ENCODE measurements around the gene SDR39U1. TPM values are rescaled to one million over a fixed set of nuclear protein-coding genes. Genes with fewer than 3 reads are reported as not detected.

SDR39U1 gene
- total RNA-seq, 1 donor from 2014 or later: 80.0 TPM

GRCh38 chr14:24403294-24403998, 39.1 kb downstream of the SDR39U1 start:
- Mint-ChIP-seq H3K4me3 (no peak overlapping the region), H3K36me3 (ENCODE audit: low read depth) (no peaks in the 10 kb centered on the region), H3K27me3 (peaks cover 36% of the 10 kb centered on the region), H3K9me3 (no peaks in the 10 kb centered on the region), H3K4me1 (peaks cover 9% of the 10 kb centered on the region), H3K27ac (no peak overlapping the region)
- POLR2A ChIA-PET: no interaction called here
- no peak for TF ChIP-seq CTCF (IDR thresholded peaks at IDR 0.05)
- ATAC-seq (ENCODE audit: low read depth): no peak
- DNase-seq: no peak
- CTCF ChIA-PET: no interaction called here
- intact Hi-C loops (cut with micrococcal nuclease): no loop called here

GRCh38 chr14:24401810-24402702, 40.5 kb downstream of the SDR39U1 start:
- ChIA-PET POLR2A (interaction anchor here (0.7 to 1.1 kb wide), 2 partner anchors 20 to 28 kb away, joined by 3 to 8 read pairs; partner anchors contain the start of gene KHNYN), CTCF (no interaction called here)
- Mint-ChIP-seq H3K36me3 (ENCODE audit: low read depth) (no peaks in the 10 kb centered on the region), H3K4me1 (peaks cover 11% of the 10 kb centered on the region), H3K27me3 (peaks cover 36% of the 10 kb centered on the region), H3K27ac (no peak overlapping the region), H3K4me3 (no peak overlapping the region), H3K9me3 (no peaks in the 10 kb centered on the region)
- no peak for DNase-seq
- no peak for TF ChIP-seq CTCF (IDR thresholded peaks at IDR 0.05)
- intact Hi-C loops (cut with micrococcal nuclease): no loop called here
- ATAC-seq (ENCODE audit: low read depth): no peak

GRCh38 chr14:24399999-24400718, 42.4 kb downstream of the SDR39U1 start:
- TF ChIP-seq CTCF (IDR thresholded peaks at IDR 0.05): no peak
- H3K27ac Mint-ChIP-seq: no peak overlapping the region
- peaks cover 11% of the 10 kb centered on the region for H3K4me1 Mint-ChIP-seq
- ATAC-seq (ENCODE audit: low read depth) (no peak), DNase-seq (no peak)
- H3K27me3 Mint-ChIP-seq: peaks cover 32% of the 10 kb centered on the region
- ChIA-PET POLR2A (no interaction called here), CTCF (no interaction called here)
- intact Hi-C loops (cut with micrococcal nuclease): loop anchor here (5.0 kb wide), 1 partner anchor 32 kb away; no protein-coding TSS in a partner anchor
- H3K36me3 Mint-ChIP-seq (ENCODE audit: low read depth): no peaks in the 10 kb centered on the region
- H3K9me3 Mint-ChIP-seq: no peaks in the 10 kb centered on the region
- H3K4me3 Mint-ChIP-seq: no peak overlapping the region

GRCh38 chr14:24399447-24399822, 43.1 kb downstream of the SDR39U1 start:
- POLR2A ChIA-PET: interaction anchor here (1.1 kb wide), 1 partner anchor 33 kb away, joined by 3 read pairs; no protein-coding TSS in a partner anchor
- CTCF ChIA-PET: no interaction called here
- ATAC-seq (ENCODE audit: low read depth) (peak; percentile 16), DNase-seq (no peak)
- intact Hi-C loops (cut with micrococcal nuclease): loop anchor here (5.0 kb wide), 1 partner anchor 33 kb away; no protein-coding TSS in a partner anchor
- peaks cover 30% of the 10 kb centered on the region for H3K27me3 Mint-ChIP-seq
- no peak for TF ChIP-seq CTCF (IDR thresholded peaks at IDR 0.05)
- no peak overlapping the region for H3K27ac Mint-ChIP-seq
- no peaks in the 10 kb centered on the region for H3K36me3 Mint-ChIP-seq (ENCODE audit: low read depth)
- H3K9me3 Mint-ChIP-seq: no peaks in the 10 kb centered on the region
- H3K4me3 Mint-ChIP-seq: peak overlapping the region; percentile 71
- peaks cover 11% of the 10 kb centered on the region for H3K4me1 Mint-ChIP-seq

All from activated B cell treated with CpG ODN at 0.5 μM for 24 hours (primary cell).